ENCODE results near the gene JADE3.

DNA sequence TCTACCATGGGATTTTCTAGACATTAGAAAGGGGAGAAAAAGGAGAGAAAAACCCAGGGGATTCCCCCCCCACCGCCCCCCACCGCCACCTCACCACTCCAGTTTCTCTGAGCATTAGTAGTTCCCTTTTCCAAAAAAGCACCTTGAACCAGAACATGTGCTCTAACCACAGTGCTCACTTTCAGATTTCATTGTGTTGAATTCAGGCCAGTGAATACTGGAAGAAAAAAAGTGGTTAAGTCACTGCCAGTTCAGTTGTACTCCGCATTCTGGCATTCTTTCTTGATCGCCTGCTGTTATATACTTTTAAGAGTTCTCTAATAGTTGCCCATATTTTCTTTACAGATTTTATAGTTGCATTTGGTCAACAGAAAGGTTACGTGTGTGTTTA lies 40.9 kb downstream of the JADE3 start:
- TF ChIP-seq ZNF274 (IDR thresholded peaks at IDR 0.05; ENCODE audit: low read depth, low read length) (no peak), YY1 (IDR thresholded peaks at IDR 0.05; ENCODE audit: insufficient read depth, insufficient read length) (no peak)
